ENCODE data around the gene DNAH14.
A peak's percentile ranks its signal among the peaks of the same experiment; 100 is the strongest.
"Not testable (repeated sequence)": the region's sequence is repeated elsewhere in the genome, so short reads cannot be mapped to it uniquely, and the experiment has no call there.

Gene DNAH14

DNA sequence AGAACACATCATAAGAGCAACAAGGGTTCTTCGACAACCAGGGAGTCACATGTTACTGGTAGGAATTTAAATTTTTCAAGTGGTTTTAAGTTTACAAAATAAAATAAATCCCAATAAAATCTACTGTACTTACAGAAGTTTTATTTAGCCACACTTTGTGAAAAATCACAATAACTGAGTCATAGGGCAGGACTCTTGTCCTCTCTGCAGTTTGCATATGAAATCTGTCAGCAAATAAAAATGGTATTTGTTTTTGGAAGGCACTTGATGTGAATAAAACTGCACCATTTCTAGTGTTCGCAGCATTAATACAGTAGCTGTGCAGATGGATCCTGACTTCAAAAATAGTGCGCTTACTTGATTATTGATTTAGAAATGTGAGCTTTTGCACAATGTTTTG is 348.0 kb downstream of the DNAH14 start:
- DNase-seq (ENCODE audit: low read depth in 1 of 2, low spot score in 1 of 2): no peak
- in situ Hi-C loops (cut with HindIII; ENCODE audit: low pct_unique_long_range_greater_than_20kb, low sequenced_read_pairs): no loop called here
- no peak for TF ChIP-seq JUND (IDR thresholded peaks at IDR 0.05; ENCODE audit: low read depth)

DNA sequence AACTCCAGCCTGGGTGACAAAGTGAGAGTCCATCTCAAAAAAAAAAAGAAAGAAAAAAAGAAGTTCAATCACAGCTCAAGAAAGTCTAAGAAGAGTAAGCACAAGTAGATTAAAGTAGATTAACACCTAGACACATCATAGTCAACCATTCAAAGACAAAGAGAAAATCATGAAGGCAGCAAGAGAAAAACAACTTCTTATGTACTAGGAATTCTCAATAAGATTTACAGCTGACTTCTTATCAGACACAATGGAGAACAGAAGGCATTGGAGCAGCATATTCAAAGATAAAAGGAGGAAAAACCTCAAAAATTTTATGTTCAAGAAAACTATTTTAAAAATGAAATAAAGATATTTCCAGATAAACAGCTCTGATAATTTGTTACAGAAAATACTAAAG is 351.1 kb downstream of the DNAH14 start:
- DNase-seq (ENCODE audit: low read depth in 1 of 2, low spot score in 1 of 2): no peak
- in situ Hi-C loops (cut with HindIII; ENCODE audit: low pct_unique_long_range_greater_than_20kb, low sequenced_read_pairs): no loop called here
- TF ChIP-seq JUND (IDR thresholded peaks at IDR 0.05; ENCODE audit: low read depth): no peak

DNA sequence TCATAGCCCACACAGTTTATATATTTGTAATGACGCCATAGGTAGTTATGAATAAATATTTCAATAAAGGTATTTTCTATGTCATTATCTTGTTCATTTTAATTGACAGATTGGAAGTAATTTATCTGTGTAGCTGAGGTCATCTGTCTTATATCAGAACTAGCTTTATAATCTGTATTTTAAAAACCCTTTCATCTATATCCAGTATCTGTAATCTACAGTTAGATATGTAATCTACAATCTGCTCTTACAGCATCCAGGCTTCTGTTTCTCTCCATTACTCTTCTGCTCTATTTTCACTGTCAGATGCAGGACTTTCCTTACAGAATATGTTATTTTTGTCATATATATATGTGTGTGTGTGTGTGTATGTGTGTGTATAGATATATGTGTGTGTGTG is 360.8 kb downstream of the DNAH14 start:
- in situ Hi-C loops (cut with HindIII; ENCODE audit: low pct_unique_long_range_greater_than_20kb, low sequenced_read_pairs): no loop called here
- TF ChIP-seq JUND (IDR thresholded peaks at IDR 0.05; ENCODE audit: low read depth): no peak
- no peak for DNase-seq (ENCODE audit: low read depth in 1 of 2, low spot score in 1 of 2)

DNA sequence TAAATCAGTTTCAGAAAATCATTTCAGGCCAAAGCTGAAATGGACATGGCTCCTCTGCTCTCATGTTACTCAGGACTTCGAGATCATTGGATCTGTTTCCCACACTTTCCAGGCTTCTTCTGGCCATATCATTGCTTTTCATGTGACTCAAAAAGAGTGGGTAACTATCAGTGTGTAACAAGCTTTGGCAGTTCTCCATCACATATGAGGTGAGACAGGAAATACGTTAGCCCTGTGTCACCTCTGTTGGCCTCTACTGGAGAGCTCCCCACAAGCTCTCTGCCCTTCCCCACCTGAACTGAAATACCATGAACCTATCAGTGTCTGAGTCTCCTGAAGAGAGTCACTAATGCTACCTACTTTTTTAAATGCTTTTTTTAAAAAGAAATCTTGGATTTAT is 370.1 kb downstream of the DNAH14 start:
- DNase-seq (ENCODE audit: low read depth in 1 of 2, low spot score in 1 of 2): no peak
- no peak for TF ChIP-seq JUND (IDR thresholded peaks at IDR 0.05; ENCODE audit: low read depth)
- in situ Hi-C loops (cut with HindIII; ENCODE audit: low pct_unique_long_range_greater_than_20kb, low sequenced_read_pairs): no loop called here

DNA sequence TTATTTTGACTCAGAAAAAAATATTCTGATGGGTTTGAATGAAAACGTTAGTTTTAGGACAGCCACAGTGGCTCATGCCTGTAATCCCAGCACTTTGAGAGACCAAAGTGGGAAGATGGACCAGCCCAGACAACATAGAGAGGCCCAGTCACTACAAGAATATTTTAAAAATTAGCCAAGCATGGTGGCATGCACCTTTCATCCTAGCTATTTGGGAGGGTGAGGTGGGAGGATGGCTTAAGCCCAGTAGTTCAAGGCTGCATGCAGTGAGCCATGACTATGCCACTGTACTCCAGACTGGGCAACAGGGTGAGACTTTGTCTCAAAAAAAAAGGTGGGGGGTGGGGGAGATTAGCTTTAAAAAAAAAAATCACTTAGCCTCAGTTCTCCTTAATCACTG is 370.9 kb downstream of the DNAH14 start:
- in situ Hi-C loops (cut with HindIII; ENCODE audit: low pct_unique_long_range_greater_than_20kb, low sequenced_read_pairs): no loop called here
- no peak for DNase-seq (ENCODE audit: low read depth in 1 of 2, low spot score in 1 of 2)
- no peak for TF ChIP-seq JUND (IDR thresholded peaks at IDR 0.05; ENCODE audit: low read depth)

DNA sequence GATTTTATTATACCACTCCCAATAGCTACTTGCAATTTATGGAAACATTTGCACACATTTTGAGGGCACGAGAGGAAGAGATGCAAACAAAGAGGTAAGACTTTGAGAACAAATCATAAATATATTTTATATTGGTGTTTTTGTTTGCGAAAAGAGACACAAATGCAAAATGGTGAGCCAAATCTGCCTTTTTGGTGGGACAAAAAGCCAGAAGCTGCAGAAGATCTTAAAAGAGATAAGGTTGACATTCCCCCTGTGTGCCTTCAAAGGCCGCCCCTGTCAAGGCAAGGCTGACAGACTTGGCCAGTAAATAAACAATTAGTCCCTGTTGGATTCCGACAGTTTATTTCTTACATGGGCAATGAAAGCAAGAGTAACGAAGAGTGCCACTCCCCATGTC is 375.5 kb downstream of the DNAH14 start:
- in situ Hi-C loops (cut with HindIII; ENCODE audit: low pct_unique_long_range_greater_than_20kb, low sequenced_read_pairs): no loop called here
- DNase-seq (ENCODE audit: low read depth in 1 of 2, low spot score in 1 of 2): no peak
- TF ChIP-seq JUND (IDR thresholded peaks at IDR 0.05; ENCODE audit: low read depth): no peak

DNA sequence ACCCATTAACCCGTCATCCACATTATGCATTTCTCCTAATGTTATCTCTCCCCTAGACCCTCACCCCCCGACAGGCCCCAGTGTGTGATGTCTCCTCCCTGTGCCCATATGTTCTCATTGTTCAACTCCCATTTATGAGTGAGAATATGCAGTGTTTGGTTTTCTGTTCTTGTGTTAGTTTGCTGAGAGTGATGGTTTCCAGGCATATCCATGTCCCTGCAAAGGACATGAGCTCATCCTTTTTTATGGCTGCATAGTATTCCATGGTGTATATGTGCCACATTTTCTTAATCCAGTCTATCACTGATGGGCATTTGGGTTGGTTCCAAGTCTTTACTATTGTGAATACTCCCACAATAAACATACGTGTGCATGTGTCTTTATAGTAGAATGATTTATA is 381.1 kb downstream of the DNAH14 start:
- DNase-seq (ENCODE audit: low read depth in 1 of 2, low spot score in 1 of 2); in situ Hi-C loops (cut with HindIII; ENCODE audit: low pct_unique_long_range_greater_than_20kb, low sequenced_read_pairs): not testable (repeated sequence)

DNA sequence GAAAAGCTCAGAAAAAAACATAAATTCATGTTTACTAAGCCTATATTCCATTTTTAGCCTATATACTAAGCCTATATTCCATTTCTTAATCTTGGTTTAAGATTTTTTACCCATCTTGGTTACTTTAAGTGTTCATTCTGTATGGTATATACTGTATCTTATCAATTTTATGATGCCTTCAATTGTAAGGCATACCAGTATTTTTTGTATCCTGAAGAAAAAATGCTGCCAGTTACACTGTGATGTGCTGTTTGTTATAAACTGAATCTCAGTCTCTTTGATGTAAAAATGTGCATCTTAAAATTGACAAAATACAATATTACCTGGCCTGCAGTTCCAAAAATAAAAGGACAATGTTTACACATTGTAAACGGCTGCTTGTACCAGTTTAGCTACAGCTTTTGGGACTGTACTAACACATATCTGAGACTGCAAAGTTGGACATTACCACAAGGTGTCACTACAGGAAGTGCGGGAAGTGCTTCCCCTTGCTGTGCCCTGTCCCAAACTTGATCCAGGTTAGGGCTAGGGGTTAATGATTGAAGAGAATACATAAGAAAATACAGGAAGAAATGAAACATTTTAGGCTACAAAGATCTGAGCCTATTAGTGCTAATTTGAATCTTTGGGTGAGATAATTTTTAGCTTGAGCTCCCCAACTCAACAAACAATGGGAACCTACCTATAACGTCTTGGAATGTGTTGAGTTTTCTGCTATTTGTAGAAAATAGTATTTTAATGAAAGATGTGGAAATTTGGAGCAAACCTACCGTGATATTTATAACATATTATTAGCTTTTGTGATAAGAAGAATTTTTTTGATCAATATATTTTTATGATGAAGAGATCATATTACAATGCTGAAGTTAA is 389.5 kb downstream of the DNAH14 start:
- no peak for TF ChIP-seq JUND (IDR thresholded peaks at IDR 0.05; ENCODE audit: low read depth)
- in situ Hi-C loops (cut with HindIII; ENCODE audit: low pct_unique_long_range_greater_than_20kb, low sequenced_read_pairs): no loop called here
- peak; percentile 42 to 76 for DNase-seq (ENCODE audit: low read depth in 1 of 2, low spot score in 1 of 2)

DNA sequence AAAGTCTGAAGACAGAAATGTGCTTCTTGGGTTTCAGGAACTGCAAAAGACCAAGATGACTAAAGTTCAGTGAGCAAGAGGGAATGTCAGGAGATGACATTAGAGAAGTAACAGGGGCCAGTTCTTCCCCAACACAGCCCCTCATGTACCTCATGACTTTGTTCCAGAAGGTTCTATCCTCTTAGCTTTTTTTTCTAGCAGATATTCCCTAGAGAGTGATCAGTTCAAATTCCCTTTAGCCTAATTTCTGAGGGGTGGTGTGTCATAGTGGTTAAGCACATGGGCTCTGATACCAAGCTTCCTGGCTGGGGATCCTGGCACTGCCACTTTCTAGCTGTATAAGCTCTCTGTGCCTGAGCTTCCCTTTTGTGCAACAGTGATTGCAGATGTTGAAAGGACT is 390.4 kb downstream of the DNAH14 start:
- no peak for DNase-seq (ENCODE audit: low read depth in 1 of 2, low spot score in 1 of 2)
- in situ Hi-C loops (cut with HindIII; ENCODE audit: low pct_unique_long_range_greater_than_20kb, low sequenced_read_pairs): no loop called here
- TF ChIP-seq JUND (IDR thresholded peaks at IDR 0.05; ENCODE audit: low read depth): no peak

DNA sequence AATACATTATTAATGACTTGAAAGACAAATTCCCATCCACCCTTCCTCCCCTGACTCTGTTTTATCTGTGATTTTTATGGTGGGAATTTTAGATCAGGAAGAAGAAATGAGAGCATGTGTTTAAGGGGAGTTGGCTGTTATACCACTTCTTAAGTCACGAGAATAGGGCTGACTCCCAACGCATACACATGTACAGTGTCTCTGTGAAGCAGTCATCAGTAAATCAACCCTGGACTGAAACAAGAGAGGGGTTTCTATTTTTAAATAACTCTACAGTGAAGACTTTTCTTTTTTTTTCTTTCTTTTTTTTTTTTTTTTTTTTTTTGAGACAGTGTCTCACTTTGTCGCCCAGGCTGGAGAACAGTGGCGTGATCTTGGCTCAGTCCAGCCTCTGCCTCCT is 392.3 kb downstream of the DNAH14 start:
- no peak for DNase-seq (ENCODE audit: low read depth in 1 of 2, low spot score in 1 of 2)
- in situ Hi-C loops (cut with HindIII; ENCODE audit: low pct_unique_long_range_greater_than_20kb, low sequenced_read_pairs): no loop called here
- no peak for TF ChIP-seq JUND (IDR thresholded peaks at IDR 0.05; ENCODE audit: low read depth)

DNA sequence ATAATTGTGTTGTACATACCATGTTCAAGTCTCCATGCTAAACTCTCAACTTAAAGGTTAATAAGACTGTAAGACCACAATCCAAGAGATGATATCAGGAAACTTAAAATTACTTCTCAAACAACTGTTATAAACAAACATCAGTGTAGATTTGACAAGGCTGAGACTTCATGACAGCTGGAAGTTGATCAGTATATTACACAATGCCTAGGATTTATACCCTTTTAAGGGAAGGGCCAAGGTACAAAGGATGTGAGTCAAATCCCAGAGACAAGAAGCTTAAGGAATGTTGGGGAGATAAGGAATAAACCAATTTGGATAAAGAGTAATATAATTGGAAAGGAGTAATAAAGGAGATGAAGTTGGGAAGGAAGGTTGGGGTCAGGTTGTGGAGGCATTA is 399.6 kb downstream of the DNAH14 start:
- TF ChIP-seq JUND (IDR thresholded peaks at IDR 0.05; ENCODE audit: low read depth): no peak
- no peak for DNase-seq (ENCODE audit: low read depth in 1 of 2, low spot score in 1 of 2)
- in situ Hi-C loops (cut with HindIII; ENCODE audit: low pct_unique_long_range_greater_than_20kb, low sequenced_read_pairs): no loop called here

DNA sequence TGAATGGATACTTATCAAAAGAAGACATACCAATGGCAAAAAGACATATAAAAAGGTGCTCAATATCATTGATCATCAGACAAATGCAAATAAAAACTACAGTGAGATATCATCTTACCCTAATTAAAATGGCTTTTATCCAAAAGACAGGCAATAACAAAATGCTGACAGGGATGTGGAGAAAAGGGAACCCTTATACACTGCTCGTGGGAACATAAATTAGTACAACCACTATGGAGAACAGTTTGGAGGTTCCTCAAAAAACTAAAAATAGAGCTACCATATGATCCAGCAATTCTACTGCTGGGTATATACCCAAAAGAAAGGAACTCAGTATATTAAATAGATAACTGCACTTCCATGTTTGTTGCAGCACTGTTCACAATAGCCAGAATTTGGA is 400.5 kb downstream of the DNAH14 start:
- DNase-seq (ENCODE audit: low read depth in 1 of 2, low spot score in 1 of 2); in situ Hi-C loops (cut with HindIII; ENCODE audit: low pct_unique_long_range_greater_than_20kb, low sequenced_read_pairs): not testable (repeated sequence)

DNA sequence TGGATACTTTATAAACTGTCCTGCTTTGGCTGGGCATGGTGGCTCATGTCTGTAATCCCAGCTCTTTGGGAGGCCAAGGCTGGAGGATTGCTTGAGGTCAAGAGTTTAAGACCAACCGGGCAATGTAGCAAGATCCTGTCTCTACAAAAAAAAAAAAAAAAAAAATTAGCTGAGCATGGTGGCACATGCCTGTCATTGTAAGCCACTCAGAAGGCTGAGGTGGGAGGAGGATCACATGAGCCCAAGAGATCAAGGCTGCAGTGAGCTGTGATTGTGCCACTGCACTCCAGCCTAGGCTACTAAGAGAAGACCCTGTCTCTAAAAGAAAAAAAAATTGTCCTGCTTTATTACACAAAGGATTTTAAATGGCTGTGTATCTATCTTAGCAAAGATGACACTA is 403.2 kb downstream of the DNAH14 start:
- no peak for TF ChIP-seq JUND (IDR thresholded peaks at IDR 0.05; ENCODE audit: low read depth)
- in situ Hi-C loops (cut with HindIII; ENCODE audit: low pct_unique_long_range_greater_than_20kb, low sequenced_read_pairs): no loop called here
- DNase-seq (ENCODE audit: low read depth in 1 of 2, low spot score in 1 of 2): no peak

DNA sequence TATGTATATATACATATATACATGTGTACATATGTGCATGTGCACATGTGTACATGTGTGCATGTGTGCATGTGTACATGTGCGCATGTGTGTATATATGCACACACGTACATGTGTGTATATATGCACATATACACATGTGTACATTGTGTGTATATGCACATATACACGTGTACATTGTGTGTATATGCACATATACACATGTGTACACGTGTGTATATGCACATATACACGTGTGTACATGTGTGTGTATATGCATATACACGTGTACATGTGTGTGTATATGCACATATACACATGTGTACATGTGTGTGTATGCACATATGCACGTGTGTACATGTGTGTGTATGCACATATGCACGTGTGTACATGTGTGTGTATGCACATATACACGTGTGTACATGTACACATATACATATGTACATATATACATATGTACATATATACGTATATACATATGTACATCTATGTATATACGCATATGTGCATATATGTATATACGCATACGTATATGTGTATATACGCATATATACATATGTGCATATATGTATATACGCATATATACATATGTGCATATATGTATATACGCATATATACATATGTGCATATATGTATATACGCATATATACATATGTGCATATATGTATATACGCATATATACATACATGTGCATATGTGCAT is 405.8 kb downstream of the DNAH14 start:
- DNase-seq (ENCODE audit: low read depth in 1 of 2, low spot score in 1 of 2); in situ Hi-C loops (cut with HindIII; ENCODE audit: low pct_unique_long_range_greater_than_20kb, low sequenced_read_pairs): not testable (repeated sequence)
